GM23338 (cell line): Measurements from ENCODE around the gene ENDOV. TPM values are rescaled to one million over a fixed set of nuclear protein-coding genes. Genes with fewer than 3 reads are reported as not detected.

ENCODE experiments used
- ATAC-seq: fragments of 200-7000 bp; cut with Tn5 transposase; 3 replicates; pipeline ENCODE4 v1.9.1; 2020
- DNase-seq: peaks from one replicate; pipeline ENCODE4 v3.0.0-alpha.2; 2015; ENCODE audit warnings: low spot score
- H2AFZ ChIP-seq: fragments of 200-600 bp; sonication (generic); 2 replicates; pipeline ENCODE4 v1.8.0; 2016; ENCODE audit warnings: antibody characterized with exemption, mild to moderate bottlenecking, moderate library complexity
- H3F3A ChIP-seq: fragments of 200-600 bp; sonication (generic); replicated peaks from 2 replicates; pipeline ENCODE4 v1.8.0; 2017; ENCODE audit warnings: antibody characterized with exemption, mixed run types, low read depth
- H3K27ac ChIP-seq: fragments of 200-600 bp; sonication (generic); 2 replicates; pipeline ENCODE4 v1.6.1; 2016; ENCODE audit warnings: low read depth
- H3K27me3 ChIP-seq: fragments of 200-600 bp; sonication (generic); 2 replicates; pipeline ENCODE4 v1.8.0; 2016; ENCODE audit warnings: mild to moderate bottlenecking, mixed run types, moderate library complexity; ENCODE audit not compliant: insufficient read depth
- H3K36me3 ChIP-seq: fragments of 200-600 bp; sonication (generic); 2 replicates; pipeline ENCODE4 v1.8.0; 2016; ENCODE audit warnings: mild to moderate bottlenecking; ENCODE audit not compliant: insufficient read depth
- H3K4me1 ChIP-seq: fragments of 200-600 bp; sonication (generic); 2 replicates; pipeline ENCODE4 v1.8.0; 2016; ENCODE audit warnings: mild to moderate bottlenecking, moderate library complexity; ENCODE audit not compliant: insufficient read depth
- H3K4me2 ChIP-seq: fragments of 200-600 bp; sonication (generic); 2 replicates; pipeline ENCODE4 v1.7.1; 2017; ENCODE audit warnings: mixed run types
- H3K4me3 ChIP-seq: fragments of 200-600 bp; sonication (generic); 2 replicates; pipeline ENCODE4 v1.6.1; 2016; ENCODE audit warnings: mixed run types
- H3K79me2 ChIP-seq: fragments of 200-600 bp; sonication (generic); replicated peaks from 2 replicates; pipeline ENCODE4 v1.8.0; 2017; ENCODE audit warnings: mild to moderate bottlenecking; ENCODE audit not compliant: insufficient read depth
- H3K9me2 ChIP-seq: fragments of 200-600 bp; sonication (generic); 2 replicates; pipeline ENCODE4 v1.8.0; 2017; ENCODE audit not compliant: insufficient read depth
- H4K20me1 ChIP-seq: fragments of 200-600 bp; sonication (generic); replicated peaks from 2 replicates; pipeline ENCODE4 v1.8.0; 2017; ENCODE audit warnings: mild to moderate bottlenecking; ENCODE audit not compliant: insufficient read depth
- H3K27ac Mint-ChIP-seq: 2 replicates; pipeline ENCODE4 v1.8.0; 2020; ENCODE audit warnings: inconsistent platforms, mild to moderate bottlenecking, moderate library complexity, mixed read lengths
- H3K27me3 Mint-ChIP-seq: 3 replicates; pipeline ENCODE4 v1.8.0; 2022; ENCODE audit warnings: low read depth, mild to moderate bottlenecking, moderate library complexity, mixed read lengths, inconsistent platforms; ENCODE audit not compliant: insufficient read depth, poor library complexity
- H3K36me3 Mint-ChIP-seq: 3 replicates; pipeline ENCODE4 v1.8.0; 2021; ENCODE audit warnings: low read depth, mild to moderate bottlenecking, inconsistent platforms, moderate library complexity, mixed read lengths
- H3K4me1 Mint-ChIP-seq: 3 replicates; pipeline ENCODE4 v1.8.0; 2020; ENCODE audit warnings: mild to moderate bottlenecking, inconsistent platforms, mixed read lengths
- H3K4me3 Mint-ChIP-seq: 3 replicates; pipeline ENCODE4 v1.8.0; 2021; ENCODE audit warnings: moderate library complexity, mild to moderate bottlenecking, inconsistent platforms, mixed read lengths
- H3K9me3 Mint-ChIP-seq: 3 replicates; pipeline ENCODE4 v1.8.0; 2020; ENCODE audit warnings: moderate library complexity, mild to moderate bottlenecking, inconsistent platforms, mixed read lengths
- CREB1 ChIP-seq: fragments of 250-450 bp; sonication (Bioruptor Pico); IDR thresholded peaks from 2 replicates; pipeline ENCODE4 v1.5.0; 2020; ENCODE audit warnings: low read depth, mild to moderate bottlenecking, moderate library complexity
- EZH2 ChIP-seq: fragments of 200-600 bp; sonication (generic); IDR thresholded peaks from one replicate; pipeline ENCODE4 v1.8.0; 2017; ENCODE audit warnings: antibody characterized with exemption, mild to moderate bottlenecking, low read depth; ENCODE audit not compliant: unreplicated experiment
- EZH2phosphoT487 ChIP-seq: fragments of 200-600 bp; sonication (generic); IDR thresholded peaks from one replicate; pipeline ENCODE4 v1.8.1; 2018; ENCODE audit warnings: antibody characterized with exemption; ENCODE audit not compliant: unreplicated experiment
- JUNB ChIP-seq: IDR thresholded peaks from one replicate; pipeline ENCODE4 v1.6.1; 2016; ENCODE audit warnings: antibody characterized with exemption; ENCODE audit not compliant: unreplicated experiment
- ZNF114 ChIP-seq: fragments of 250-450 bp; sonication (Bioruptor Pico); IDR thresholded peaks from 2 replicates; pipeline ENCODE4 v1.5.0; 2020; ENCODE audit warnings: mild to moderate bottlenecking, moderate library complexity
- ZNF331 ChIP-seq: fragments of 250-450 bp; sonication (Bioruptor Pico); IDR thresholded peaks from 2 replicates; pipeline ENCODE4 v1.5.0; 2020; ENCODE audit warnings: low read depth, mild to moderate bottlenecking, moderate library complexity
- polyA plus RNA-seq: library from polyadenylated mRNA; unstranded; fragments of >200 nt; fragmentation: Nextera tagmentation; extraction: Ambion mirVana; gene quantifications from 2 replicates; pipeline ENCODE4 v1.2.1, GENCODE V29; 2016
- total RNA-seq: library from RNA; depleted of rRNA; stranded (reverse); fragments of >200 nt; shearing (Covaris generic); gene quantifications from 2 replicates; pipeline ENCODE4 v1.2.3, GENCODE V29; 2014
- TF ChIP-seq, protein P1 (sequence below), 2 experiments: fragments of 200-600 bp in 1 of 2; sonication (generic) in 1 of 2; conservative IDR thresholded peaks; 2 replicates each; pipeline versions ENCODE4 v1.5.1 to v1.6.1; 2016 to 2017; ENCODE audit warnings: antibody characterized with exemption in 2 of 2, low read depth in 2 of 2, mild to moderate bottlenecking in 2 of 2, moderate library complexity in 1 of 2
- TF ChIP-seq, protein P2 (sequence below): IDR thresholded peaks from 2 replicates; pipeline ENCODE4 v1.6.1; 2016; ENCODE audit warnings: antibody characterized with exemption
- TF ChIP-seq, protein P3 (sequence below): IDR thresholded peaks from one replicate; pipeline ENCODE4 v1.6.1; 2018; ENCODE audit warnings: antibody characterized with exemption; ENCODE audit not compliant: unreplicated experiment

ENDOV gene
- total and polyA plus RNA-seq, 2 experiments from 2014 or later = 11.5 to 16.1 TPM

DNA sequence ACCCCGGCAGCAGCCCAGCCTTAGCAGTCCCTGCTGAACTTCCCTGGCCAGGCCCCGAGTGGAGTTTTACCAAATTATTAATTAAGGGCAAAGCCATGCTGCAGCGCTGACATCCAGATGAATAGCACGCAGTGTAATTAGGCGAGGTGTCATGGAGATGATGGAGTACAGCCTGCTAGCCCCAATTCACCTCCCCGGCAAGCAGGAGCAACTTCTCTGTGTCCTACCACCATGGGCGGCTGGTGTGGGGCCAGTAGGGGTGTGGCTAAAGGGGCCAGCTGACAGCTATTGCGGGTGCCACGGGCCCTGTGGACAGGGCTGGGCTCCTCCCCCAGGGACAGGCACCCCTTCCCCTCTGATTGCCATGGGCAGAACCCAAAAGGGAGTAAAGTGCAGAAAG, 24.5 kb downstream of the ENDOV start:
- Histone ChIP-seq H3K27me3 (no peaks in the 10 kb centered on the region), H3K27ac (no peak overlapping the region), H3K36me3 (no peaks in the 10 kb centered on the region), H3K4me1 (no peaks in the 10 kb centered on the region; the same call in 1 of the 2 replicates), H2AFZ (no peak overlapping the region), H3F3A (0 out of 2 replicates have a peak, but pooled peaks cover 3% of the 10 kb centered on the region), H4K20me1 (no peaks in the 10 kb centered on the region; the same call in none of the 2 replicates), H3K79me2 (no peaks in the 10 kb centered on the region), H3K9me2 (no peaks in the 10 kb centered on the region), H3K4me2 (no peak overlapping the region), H3K4me3 (no peak overlapping the region)
- Mint-ChIP-seq H3K36me3 (no peaks in the 10 kb centered on the region), H3K9me3 (peaks cover 2% of the 10 kb centered on the region; the same call in 1 of the 3 replicates), H3K4me1 (peaks cover 4% of the 10 kb centered on the region; the same call in 1 of the 3 replicates), H3K27me3 (peaks cover 17% of the 10 kb centered on the region), H3K27ac (no peak overlapping the region), H3K4me3 (no peak overlapping the region)
- no peak for ATAC-seq
- DNase-seq = no peak
- no peak for TF ChIP-seq EZH2phosphoT487
- TF ChIP-seq, protein P1, sequence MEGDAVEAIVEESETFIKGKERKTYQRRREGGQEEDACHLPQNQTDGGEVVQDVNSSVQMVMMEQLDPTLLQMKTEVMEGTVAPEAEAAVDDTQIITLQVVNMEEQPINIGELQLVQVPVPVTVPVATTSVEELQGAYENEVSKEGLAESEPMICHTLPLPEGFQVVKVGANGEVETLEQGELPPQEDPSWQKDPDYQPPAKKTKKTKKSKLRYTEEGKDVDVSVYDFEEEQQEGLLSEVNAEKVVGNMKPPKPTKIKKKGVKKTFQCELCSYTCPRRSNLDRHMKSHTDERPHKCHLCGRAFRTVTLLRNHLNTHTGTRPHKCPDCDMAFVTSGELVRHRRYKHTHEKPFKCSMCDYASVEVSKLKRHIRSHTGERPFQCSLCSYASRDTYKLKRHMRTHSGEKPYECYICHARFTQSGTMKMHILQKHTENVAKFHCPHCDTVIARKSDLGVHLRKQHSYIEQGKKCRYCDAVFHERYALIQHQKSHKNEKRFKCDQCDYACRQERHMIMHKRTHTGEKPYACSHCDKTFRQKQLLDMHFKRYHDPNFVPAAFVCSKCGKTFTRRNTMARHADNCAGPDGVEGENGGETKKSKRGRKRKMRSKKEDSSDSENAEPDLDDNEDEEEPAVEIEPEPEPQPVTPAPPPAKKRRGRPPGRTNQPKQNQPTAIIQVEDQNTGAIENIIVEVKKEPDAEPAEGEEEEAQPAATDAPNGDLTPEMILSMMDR (conservative IDR thresholded peaks at IDR 0.05; ENCODE audit: low read depth in 2 of 2) = no peak
- no peak for TF ChIP-seq ZNF331 (CRISPR knock-in tag)
- TF ChIP-seq EZH2 = no peak
- no peak for TF ChIP-seq JUNB
- TF ChIP-seq, protein P2, sequence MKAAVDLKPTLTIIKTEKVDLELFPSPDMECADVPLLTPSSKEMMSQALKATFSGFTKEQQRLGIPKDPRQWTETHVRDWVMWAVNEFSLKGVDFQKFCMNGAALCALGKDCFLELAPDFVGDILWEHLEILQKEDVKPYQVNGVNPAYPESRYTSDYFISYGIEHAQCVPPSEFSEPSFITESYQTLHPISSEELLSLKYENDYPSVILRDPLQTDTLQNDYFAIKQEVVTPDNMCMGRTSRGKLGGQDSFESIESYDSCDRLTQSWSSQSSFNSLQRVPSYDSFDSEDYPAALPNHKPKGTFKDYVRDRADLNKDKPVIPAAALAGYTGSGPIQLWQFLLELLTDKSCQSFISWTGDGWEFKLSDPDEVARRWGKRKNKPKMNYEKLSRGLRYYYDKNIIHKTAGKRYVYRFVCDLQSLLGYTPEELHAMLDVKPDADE = no peak
- no peak for TF ChIP-seq CREB1 (CRISPR knock-in tag)
- TF ChIP-seq ZNF114 (CRISPR knock-in tag) = no peak
- TF ChIP-seq, protein P3, sequence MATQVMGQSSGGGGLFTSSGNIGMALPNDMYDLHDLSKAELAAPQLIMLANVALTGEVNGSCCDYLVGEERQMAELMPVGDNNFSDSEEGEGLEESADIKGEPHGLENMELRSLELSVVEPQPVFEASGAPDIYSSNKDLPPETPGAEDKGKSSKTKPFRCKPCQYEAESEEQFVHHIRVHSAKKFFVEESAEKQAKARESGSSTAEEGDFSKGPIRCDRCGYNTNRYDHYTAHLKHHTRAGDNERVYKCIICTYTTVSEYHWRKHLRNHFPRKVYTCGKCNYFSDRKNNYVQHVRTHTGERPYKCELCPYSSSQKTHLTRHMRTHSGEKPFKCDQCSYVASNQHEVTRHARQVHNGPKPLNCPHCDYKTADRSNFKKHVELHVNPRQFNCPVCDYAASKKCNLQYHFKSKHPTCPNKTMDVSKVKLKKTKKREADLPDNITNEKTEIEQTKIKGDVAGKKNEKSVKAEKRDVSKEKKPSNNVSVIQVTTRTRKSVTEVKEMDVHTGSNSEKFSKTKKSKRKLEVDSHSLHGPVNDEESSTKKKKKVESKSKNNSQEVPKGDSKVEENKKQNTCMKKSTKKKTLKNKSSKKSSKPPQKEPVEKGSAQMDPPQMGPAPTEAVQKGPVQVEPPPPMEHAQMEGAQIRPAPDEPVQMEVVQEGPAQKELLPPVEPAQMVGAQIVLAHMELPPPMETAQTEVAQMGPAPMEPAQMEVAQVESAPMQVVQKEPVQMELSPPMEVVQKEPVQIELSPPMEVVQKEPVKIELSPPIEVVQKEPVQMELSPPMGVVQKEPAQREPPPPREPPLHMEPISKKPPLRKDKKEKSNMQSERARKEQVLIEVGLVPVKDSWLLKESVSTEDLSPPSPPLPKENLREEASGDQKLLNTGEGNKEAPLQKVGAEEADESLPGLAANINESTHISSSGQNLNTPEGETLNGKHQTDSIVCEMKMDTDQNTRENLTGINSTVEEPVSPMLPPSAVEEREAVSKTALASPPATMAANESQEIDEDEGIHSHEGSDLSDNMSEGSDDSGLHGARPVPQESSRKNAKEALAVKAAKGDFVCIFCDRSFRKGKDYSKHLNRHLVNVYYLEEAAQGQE = no peak
